GM18907 (cell line): ENCODE results near the gene SMAD5.

Experiments used
- ATAC-seq: cut with Tn5 transposase; IDR thresholded peaks from one replicate; pipeline ENCODE4 v1.9.1; 2021; ENCODE audit warnings: mild to moderate bottlenecking, moderate library complexity; ENCODE audit not compliant: unreplicated experiment

Gene SMAD5

DNA sequence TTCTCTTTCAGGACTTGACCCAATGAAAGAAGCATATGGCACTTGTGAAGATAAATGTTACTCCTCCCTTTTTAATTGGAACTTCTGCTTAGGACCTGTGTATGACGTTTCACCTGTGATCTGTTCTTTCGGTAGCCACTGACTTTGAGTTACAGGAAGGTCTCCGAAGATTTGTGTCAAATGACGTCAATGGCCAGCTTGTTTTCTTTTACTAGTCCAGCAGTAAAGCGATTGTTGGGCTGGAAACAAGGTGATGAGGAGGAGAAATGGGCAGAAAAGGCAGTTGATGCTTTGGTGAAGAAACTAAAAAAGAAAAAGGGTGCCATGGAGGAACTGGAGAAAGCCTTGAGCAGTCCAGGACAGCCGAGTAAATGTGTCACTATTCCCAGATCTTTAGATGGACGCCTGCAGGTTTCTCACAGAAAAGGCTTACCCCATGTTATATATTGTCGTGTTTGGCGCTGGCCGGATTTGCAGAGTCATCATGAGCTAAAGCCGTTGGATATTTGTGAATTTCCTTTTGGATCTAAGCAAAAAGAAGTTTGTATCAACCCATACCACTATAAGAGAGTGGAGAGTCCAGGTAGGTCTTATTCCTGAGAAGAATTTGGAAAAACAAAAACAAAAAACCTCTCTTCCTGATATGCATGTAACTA lies 21.1 kb downstream of the SMAD5 start:
- ATAC-seq, result no peak

DNA sequence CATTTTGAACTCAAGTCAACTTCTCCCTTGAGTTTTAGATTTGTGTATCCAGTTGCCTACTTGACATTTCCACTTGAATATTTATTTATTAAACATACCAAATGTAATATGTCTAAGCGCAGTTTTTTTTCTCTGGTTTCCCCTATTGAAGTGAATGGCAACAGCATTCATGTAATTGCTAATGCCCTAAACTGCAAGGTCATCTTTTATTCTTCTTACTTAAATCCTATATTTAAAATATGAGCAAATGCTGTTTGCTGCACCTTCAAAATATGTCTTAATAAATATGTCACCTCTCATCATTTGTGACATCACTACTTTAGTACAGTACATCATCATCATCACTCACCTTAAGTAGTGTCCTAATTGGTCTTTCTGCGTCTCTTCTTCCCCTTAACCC lies 22.4 kb downstream of the SMAD5 start:
- ATAC-seq, result no peak

DNA sequence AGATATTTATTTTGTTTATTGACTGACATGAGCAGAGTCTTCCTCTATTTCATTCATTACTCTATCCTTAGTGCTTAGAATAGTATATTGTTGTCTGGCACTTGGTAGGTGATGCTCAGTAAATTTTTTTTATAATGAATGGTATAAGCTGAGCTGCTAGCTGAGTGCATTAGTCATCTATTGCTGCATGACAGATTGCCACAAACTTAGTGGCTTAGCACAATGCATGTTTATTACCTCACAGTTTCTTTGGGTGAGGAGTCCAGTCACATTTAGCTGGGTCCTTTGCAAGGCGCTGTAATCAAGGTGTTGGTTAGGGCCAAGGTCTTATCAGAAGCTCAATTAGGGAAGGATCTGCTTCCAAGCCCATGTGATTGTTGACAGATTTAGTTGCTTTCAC lies 23.1 kb downstream of the SMAD5 start:
- ATAC-seq, result no peak

- ATAC-seq, result no peak
Measured at GRCh38 chr5:136157514-136157913, 24.9 kb downstream of the SMAD5 start.

DNA sequence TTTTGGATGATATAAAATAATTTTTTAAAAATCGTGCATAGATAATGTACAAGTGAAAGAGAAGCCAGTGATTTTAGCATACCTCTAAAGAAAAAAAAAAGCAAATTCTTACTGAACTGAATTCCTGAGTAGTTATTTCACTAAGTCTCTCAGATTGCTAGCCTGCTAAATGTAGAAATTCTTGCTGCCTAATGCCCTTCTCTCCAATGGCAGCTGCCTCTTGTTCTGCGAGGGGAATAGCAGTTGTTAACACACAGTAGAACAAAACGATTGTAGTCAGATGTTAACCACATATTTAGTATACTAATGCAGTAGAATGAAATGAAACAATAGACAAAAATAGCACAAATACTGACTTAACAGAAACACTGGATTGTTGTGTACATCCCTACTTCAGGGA lies 26.8 kb downstream of the SMAD5 start:
- ATAC-seq, result no peak

DNA sequence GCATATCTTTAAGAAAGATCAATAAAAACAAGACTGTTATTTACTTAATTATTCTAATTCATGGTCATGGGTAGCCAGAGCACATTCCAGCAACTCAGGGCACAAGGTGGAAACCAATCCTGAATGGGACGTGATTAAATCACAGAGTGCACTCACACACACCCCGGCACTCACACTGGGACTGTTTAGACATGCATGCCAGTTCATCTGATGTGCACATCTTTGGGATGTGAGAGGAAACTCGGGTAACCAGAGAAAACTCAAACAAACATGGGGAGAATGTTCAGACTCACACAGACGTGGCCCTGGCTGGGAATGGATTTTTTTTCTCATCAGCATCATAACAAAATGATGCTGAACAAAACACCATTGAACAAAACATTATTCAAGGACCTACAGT lies 29.4 kb downstream of the SMAD5 start:
- no peak for ATAC-seq

GRCh38 chr5:136164226-136164625 lies 31.6 kb downstream of the SMAD5 start:
- no peak for ATAC-seq

- peak; percentile 66 for ATAC-seq
Measured at GRCh38 chr5:136166909-136167308, 34.3 kb downstream of the SMAD5 start.

DNA sequence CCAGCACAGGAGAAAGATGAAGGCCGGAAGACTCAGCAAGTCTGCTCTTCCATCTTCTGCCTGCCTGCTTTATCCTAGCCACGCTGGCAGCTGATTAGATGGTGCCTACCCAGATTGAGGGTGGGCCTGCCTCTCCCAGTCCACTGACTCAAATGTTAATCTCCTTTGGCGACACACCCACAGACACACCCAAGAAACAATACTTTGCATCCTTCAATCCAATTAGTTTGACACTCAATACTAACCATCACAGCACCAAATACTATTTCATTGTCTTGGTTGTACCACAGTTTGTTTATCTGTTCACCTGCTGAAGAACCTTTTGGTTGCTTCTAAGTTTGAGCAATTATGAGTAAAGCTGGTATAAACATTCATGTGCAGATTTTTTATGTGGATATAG lies 36.6 kb downstream of the SMAD5 start:
- ATAC-seq, result no peak

DNA sequence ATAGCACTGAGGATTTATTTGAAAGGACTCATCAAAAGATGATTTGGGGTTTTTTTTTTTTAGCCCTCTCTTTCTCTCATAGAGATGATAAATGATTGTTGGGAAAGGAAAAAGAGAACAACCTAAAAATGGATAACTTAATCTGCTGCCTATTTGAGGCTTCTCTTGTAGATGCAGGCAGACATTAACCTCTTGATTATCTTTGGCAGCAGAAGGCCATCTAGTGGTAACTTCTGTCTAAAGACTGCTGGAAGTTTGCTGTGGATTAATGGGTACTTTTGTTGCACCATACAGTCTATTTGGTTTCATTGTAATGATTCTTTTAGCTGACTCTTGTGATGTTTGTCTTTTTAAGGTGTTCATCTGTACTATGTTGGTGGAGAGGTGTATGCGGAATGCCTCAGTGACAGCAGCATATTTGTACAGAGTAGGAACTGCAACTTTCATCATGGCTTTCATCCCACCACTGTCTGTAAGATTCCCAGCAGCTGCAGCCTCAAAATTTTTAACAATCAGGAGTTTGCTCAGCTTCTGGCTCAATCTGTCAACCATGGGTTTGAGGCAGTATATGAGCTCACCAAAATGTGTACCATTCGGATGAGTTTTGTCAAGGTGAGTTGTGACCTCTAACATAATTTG lies 41.5 kb downstream of the SMAD5 start:
- ATAC-seq, result peak; percentile 82

GRCh38 chr5:136182618-136183017 lies 50.0 kb downstream of the SMAD5 start:
- no peak for ATAC-seq

DNA sequence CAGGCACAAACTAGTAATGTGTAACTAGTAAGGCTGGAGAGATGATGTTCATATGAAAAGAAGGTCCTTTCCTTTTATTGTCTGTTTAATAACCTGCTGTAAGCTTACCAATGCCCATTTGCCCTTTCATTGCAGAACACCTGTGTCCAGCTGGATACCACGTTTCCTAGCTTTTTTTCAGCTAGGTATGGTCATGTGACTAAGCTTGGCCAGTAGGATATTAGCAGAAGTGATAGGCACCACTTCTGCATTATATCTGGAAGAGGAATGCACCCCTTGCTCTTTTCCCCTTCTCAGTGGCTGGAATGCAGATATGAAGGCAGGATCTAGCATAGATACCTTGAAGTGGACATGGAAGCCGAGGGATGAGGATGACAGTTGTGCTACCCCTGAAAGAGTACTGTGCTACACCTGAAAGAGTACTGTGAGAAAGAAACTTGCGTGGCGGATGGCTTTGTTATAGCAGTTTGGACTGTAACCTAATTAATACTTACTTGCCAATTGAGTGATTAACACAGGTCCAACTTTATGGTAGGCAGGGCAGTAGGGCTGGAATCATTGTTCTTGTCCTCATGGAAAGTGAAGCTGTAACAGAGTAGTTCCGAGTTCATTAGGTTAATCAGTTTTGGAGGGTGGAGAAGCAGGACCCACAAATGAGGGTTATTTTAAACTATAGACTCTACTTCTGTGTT lies 53.5 kb downstream of the SMAD5 start:
- no peak for ATAC-seq

GRCh38 chr5:136186796-136187195 lies 54.2 kb downstream of the SMAD5 start:
- no peak for ATAC-seq

- ATAC-seq, result no peak
Measured at GRCh38 chr5:136188859-136189258, 56.2 kb downstream of the SMAD5 start.

DNA sequence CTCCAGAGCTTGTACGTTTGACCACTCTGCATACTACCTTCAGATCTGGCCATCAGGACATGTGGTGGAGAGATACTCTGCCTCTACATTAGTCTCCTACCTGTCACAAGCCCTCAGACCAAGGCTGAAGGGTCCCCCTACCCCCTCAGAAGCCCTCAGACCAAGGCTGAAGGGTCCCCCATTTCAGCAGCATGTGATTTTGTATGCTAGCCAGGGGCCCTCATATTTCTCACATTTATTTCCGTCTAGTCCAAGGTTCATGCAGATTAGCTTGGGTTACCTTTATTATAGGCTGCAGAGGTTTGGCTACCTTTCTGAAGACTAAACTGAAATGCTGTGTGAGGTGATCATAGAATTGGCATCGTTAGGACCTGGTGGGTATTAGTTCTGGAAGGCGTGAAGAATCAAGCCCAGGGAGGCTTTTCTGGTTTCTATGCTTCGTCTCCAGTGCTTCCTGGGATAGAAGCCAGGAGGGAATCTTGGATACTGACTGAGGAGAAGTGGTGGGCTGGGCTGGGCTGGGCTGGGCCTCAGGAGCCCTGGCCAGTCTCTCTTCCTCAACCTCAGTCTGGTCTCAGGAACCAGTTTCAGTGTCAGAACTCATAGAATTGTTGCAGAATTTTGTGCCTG lies 57.6 kb downstream of the SMAD5 start:
- ATAC-seq, result no peak

- ATAC-seq, result no peak
Measured at GRCh38 chr5:136190904-136191303, 58.3 kb downstream of the SMAD5 start.

GRCh38 chr5:136191304-136192014 lies 58.8 kb downstream of the SMAD5 start:
- no peak for ATAC-seq

GRCh38 chr5:136192015-136192525 lies 59.4 kb downstream of the SMAD5 start:
- no peak for ATAC-seq

DNA sequence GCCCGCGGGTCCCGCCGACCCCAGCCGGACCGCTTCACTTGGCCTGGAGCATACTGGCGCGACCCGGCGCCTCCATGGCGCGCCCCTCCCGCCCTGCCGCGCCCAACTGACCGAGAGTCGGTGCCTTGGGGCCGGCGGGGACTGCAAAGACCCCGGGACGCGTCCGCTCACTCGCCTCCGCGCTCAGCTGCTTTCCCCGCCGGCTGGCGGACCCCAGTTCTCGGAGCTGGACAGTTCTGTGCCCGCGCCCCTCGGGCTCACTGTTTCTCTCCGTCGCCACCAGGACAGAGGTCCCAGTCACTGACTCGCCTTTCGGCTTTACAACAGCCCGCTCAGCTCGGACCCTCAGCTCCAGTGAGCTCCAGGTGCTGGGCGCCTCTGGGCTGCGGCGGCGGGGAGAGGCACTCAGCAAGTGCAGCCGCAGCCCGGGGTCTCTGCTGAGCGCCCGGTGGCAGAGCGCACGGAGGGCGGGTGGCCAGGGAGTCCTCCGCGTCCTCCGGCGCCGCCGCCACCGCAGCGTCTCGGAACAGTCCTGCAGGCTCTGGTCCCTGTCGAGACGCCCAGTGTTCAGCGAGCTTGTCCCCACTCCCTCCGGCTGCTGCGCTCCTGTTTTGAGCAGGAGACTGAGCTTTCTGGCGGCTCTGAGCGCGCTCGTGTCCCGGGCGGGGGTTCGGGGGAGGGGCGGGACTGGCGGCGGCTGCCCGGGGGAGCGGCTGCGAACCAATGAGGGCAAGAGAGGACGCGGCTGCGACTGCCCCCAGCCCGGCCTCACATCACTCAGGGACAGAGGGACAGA lies 60.1 kb downstream of the SMAD5 start, which contains the start of gene SMIM32:
Gene SMIM32 (minus strand): TSS at position 637 of the 796 bp plus-strand sequence. CDS start 638 bp downstream, outside the sequence.
- no peak for ATAC-seq

DNA sequence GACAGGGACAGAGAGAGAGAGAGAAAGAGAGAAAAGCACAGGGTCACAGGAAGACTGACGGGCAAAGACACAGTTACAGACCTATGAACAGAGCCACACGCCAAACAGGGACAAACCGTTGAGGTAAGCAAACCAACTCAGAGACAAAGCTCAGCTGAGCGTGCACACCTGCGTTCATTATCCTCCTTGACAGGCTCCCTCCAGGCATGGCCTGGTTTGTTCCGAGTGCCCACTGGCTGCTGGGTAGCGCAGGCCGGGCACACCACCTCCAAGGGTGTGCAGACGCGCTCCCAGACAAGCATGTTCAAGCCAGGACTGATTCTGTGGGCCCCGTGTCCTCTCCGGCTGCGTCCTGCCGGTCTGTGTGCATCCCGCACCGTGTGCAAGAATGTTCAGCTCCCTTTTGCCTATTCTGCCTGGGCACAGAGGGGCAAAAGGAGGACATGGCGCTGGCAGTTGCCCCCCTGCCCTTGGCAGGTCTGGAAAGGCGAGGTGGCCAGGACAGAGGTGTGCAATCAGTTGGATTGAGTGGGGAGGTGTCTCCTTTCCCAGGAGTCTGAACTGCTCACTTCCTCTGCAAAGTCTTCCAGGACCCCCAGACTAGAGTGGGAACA lies 60.8 kb downstream of the SMAD5 start:
- no peak for ATAC-seq
